Mesenchymal stem cell (in vitro differentiated cells and primary cell): ENCODE data around the gene KCNE1. TPM values are rescaled to one million over a fixed set of nuclear protein-coding genes. Genes with fewer than 3 reads are reported as not detected.
"Not testable (repeated sequence)": the region's sequence is repeated elsewhere in the genome, so short reads cannot be mapped to it uniquely, and the experiment has no call there.

Experiments
- DNase-seq: peaks from one replicate; pipeline ENCODE4 v3.0.0-alpha.2; 2013
- H2AFZ ChIP-seq: one replicate; pipeline ENCODE4 v1.6.1; 2013; ENCODE audit warnings: low read depth, mild to moderate bottlenecking, control low read depth, inconsistent platforms, low read length, moderate library complexity
- H2AK5ac ChIP-seq: 2 replicates; pipeline ENCODE4 v1.6.1; 2013; ENCODE audit warnings: low read length, moderate library complexity, mild to moderate bottlenecking, inconsistent platforms; ENCODE audit not compliant: severe bottlenecking
- H2BK120ac ChIP-seq: one replicate; pipeline ENCODE4 v1.6.1; 2013; ENCODE audit warnings: low read depth, mild to moderate bottlenecking, inconsistent platforms, low read length, moderate library complexity
- H2BK12ac ChIP-seq, 2 experiments: one replicate each; pipeline ENCODE4 v1.6.1; 2013; ENCODE audit warnings: inconsistent platforms in 2 of 2, low read length in 2 of 2, mild to moderate bottlenecking in 2 of 2, moderate library complexity in 2 of 2, control low read depth in 1 of 2
- H2BK15ac ChIP-seq: one replicate; pipeline ENCODE4 v1.6.1; 2013; ENCODE audit warnings: mild to moderate bottlenecking, low read depth, inconsistent platforms; ENCODE audit not compliant: poor library complexity, severe bottlenecking
- H2BK5ac ChIP-seq: 2 replicates; pipeline ENCODE4 v1.6.1; 2013; ENCODE audit warnings: low read depth, mild to moderate bottlenecking, low read length, control low read depth, inconsistent platforms; ENCODE audit not compliant: poor library complexity, severe bottlenecking
- H3K14ac ChIP-seq, 2 experiments: one replicate each; pipeline ENCODE4 v1.6.1; 2013; ENCODE audit warnings: inconsistent platforms in 2 of 2, low read length in 2 of 2, control low read depth in 1 of 2, mild to moderate bottlenecking in 1 of 2, moderate library complexity in 1 of 2
- H3K18ac ChIP-seq, 2 experiments: one replicate each; pipeline ENCODE4 v1.6.1; 2013; ENCODE audit warnings: inconsistent platforms in 2 of 2, low read length in 2 of 2, control low read depth in 1 of 2, low read depth in 1 of 2, mild to moderate bottlenecking in 1 of 2
- H3K23ac ChIP-seq, 2 experiments: one replicate each; pipeline ENCODE4 v1.6.1; 2013; ENCODE audit warnings: inconsistent platforms in 2 of 2, low read length in 2 of 2, mild to moderate bottlenecking in 2 of 2, moderate library complexity in 2 of 2, control low read depth in 1 of 2
- H3K27ac ChIP-seq: 2 replicates; pipeline ENCODE4 v1.5.1; 2013; ENCODE audit warnings: mild to moderate bottlenecking, moderate library complexity, low read length, control low read depth, inconsistent platforms; ENCODE audit not compliant: poor library complexity, severe bottlenecking
- H3K27me3 ChIP-seq, 2 experiments: 2 replicates each; pipeline versions ENCODE4 v1.6.1 to v1.7.0; 2013; ENCODE audit warnings: low read length in 2 of 2, mild to moderate bottlenecking in 2 of 2, moderate library complexity in 2 of 2, control low read depth in 1 of 2, inconsistent platforms in 1 of 2; ENCODE audit not compliant: control insufficient read depth in 1 of 2, insufficient read depth in 1 of 2
- H3K36me3 ChIP-seq, 2 experiments: 2 replicates each; pipeline versions ENCODE4 v1.6.1 to v1.7.0; 2013; ENCODE audit warnings: low read length in 2 of 2, control low read depth in 1 of 2, inconsistent platforms in 1 of 2, low read depth in 1 of 2, mild to moderate bottlenecking in 1 of 2; ENCODE audit not compliant: insufficient read depth in 2 of 2, control insufficient read depth in 1 of 2
- H3K4ac ChIP-seq, 2 experiments: one replicate each; pipeline ENCODE4 v1.6.1; 2013; ENCODE audit warnings: inconsistent platforms in 2 of 2, low read length in 2 of 2, mild to moderate bottlenecking in 2 of 2, moderate library complexity in 2 of 2, control low read depth in 1 of 2, low read depth in 1 of 2
- H3K4me1 ChIP-seq: 2 replicates; pipeline ENCODE4 v1.6.1; 2013; ENCODE audit warnings: low read depth, low read length, control low read depth; ENCODE audit not compliant: control insufficient read depth, insufficient read depth
- H3K4me2 ChIP-seq: 2 replicates; pipeline ENCODE4 v1.6.1; 2013; ENCODE audit warnings: low read length, mild to moderate bottlenecking, inconsistent platforms; ENCODE audit not compliant: poor library complexity, severe bottlenecking
- H3K4me3 ChIP-seq, 2 experiments: 2 replicates each; pipeline versions ENCODE4 v1.5.1 to v1.7.0; 2013; ENCODE audit warnings: low read length in 2 of 2, mild to moderate bottlenecking in 2 of 2, control low read depth in 1 of 2, low read depth in 1 of 2; ENCODE audit not compliant: insufficient read depth in 1 of 2
- H3K79me1 ChIP-seq: replicated peaks from 2 replicates; pipeline ENCODE4 v1.6.1; 2013; ENCODE audit warnings: mild to moderate bottlenecking, control low read depth, low read length, inconsistent platforms; ENCODE audit not compliant: poor library complexity, severe bottlenecking
- H3K9ac ChIP-seq: 2 replicates; pipeline ENCODE4 v1.7.0; 2013; ENCODE audit warnings: mild to moderate bottlenecking, low read length, moderate library complexity
- H3K9me3 ChIP-seq: 2 replicates; pipeline ENCODE4 v1.7.0; 2013; ENCODE audit warnings: mild to moderate bottlenecking, low read length; ENCODE audit not compliant: control insufficient read depth
- H4K8ac ChIP-seq: one replicate; pipeline ENCODE4 v1.6.1; 2013; ENCODE audit warnings: inconsistent platforms, mild to moderate bottlenecking, low read length, moderate library complexity
- H4K91ac ChIP-seq: one replicate; pipeline ENCODE4 v1.6.1; 2013; ENCODE audit warnings: mild to moderate bottlenecking, low read length, inconsistent platforms
- WGBS: methylation state at CpG from one replicate; pipeline ENCODE4 v1.1.7; 2013; ENCODE audit warnings: mixed read lengths; 5-methylcytosine and 5-hydroxymethylcytosine counted together
- small RNA-seq: library from polyadenylated mRNA; stranded (forward); fragments of <200 nt; extraction: miRNeasy Mini kit (QIAGEN cat#:217004); gene quantifications from one replicate; pipeline ENCODE3, GENCODE V24; 2013; ENCODE audit warnings: low read depth

KCNE1 gene

GRCh38 chr21:34405686-34406085 is 106.3 kb downstream of the KCNE1 start:
- H2AK5ac ChIP-seq, H4K91ac ChIP-seq, H3K4me1 ChIP-seq, H3K18ac ChIP-seq, H3K27ac ChIP-seq, H3K9me3 ChIP-seq, H2AFZ ChIP-seq, H3K27me3 ChIP-seq, H2BK120ac ChIP-seq, H4K8ac ChIP-seq, H3K23ac ChIP-seq, H3K14ac ChIP-seq, DNase-seq, H3K4ac ChIP-seq, H3K9ac ChIP-seq, H3K4me2 ChIP-seq, H3K36me3 ChIP-seq, H2BK5ac ChIP-seq, H2BK15ac ChIP-seq, H3K79me1 ChIP-seq, H2BK12ac ChIP-seq, H3K4me3 ChIP-seq: not testable (repeated sequence)
- no CpG with 5 or more reads among the region's 2 CpGs for WGBS

DNA sequence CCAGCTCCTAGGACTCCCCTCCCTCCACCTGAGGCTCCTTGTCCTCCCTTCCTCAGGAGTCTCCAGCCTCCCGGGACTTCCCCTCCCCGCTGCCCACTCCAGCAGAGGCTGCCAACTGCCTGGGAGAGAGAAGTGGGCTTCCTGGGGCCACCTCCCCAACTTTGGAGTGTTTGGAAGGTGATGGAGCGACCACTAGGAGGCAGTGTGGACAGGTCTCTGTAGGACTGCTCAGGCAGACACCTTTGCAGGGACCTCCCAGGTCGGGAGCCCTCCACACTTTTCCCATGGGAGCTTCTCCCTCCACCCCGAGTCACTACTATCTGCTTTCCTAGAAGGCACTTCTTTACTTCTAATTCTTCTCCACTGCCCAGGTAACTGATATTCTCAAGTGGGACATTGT is 107.3 kb downstream of the KCNE1 start:
- not testable (repeated sequence) for H3K36me3 ChIP-seq, H2BK120ac ChIP-seq, H2BK12ac ChIP-seq, H2AFZ ChIP-seq, H3K4me3 ChIP-seq, DNase-seq, H3K14ac ChIP-seq, H4K91ac ChIP-seq, H3K4me2 ChIP-seq, H3K9me3 ChIP-seq, H3K79me1 ChIP-seq, H3K18ac ChIP-seq, H2BK5ac ChIP-seq, H4K8ac ChIP-seq, H3K9ac ChIP-seq, H3K4ac ChIP-seq, H3K23ac ChIP-seq, H2BK15ac ChIP-seq, H3K4me1 ChIP-seq, H3K27ac ChIP-seq, H3K27me3 ChIP-seq, H2AK5ac ChIP-seq
- no CpG with 5 or more reads among the region's 5 CpGs for WGBS

DNA sequence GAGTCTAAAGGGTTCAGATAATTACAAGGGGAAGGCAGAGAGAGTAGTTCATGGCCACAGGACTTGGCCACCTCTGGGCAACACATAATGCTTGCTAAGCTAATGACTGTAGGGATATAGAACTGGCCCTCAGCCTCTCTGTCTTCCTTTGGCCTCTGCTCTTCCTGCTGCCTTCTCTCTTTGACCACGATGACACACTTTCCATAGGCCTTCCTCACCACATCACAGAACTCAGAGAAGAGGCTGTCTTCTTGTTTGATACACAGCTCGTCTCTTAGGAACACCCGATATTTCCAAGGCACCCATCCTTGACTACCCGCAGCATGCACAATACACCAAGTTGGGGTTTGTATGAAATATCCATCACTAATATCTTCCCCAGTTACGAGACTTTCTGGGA is 111.5 kb downstream of the KCNE1 start:
- H2AK5ac ChIP-seq, H3K4ac ChIP-seq, H3K9ac ChIP-seq, H3K4me3 ChIP-seq, H2BK15ac ChIP-seq, H2BK120ac ChIP-seq, H3K14ac ChIP-seq, H4K91ac ChIP-seq, H4K8ac ChIP-seq, H3K9me3 ChIP-seq, H3K36me3 ChIP-seq, H3K23ac ChIP-seq, H3K18ac ChIP-seq, H2BK12ac ChIP-seq, H3K27ac ChIP-seq, H2AFZ ChIP-seq, DNase-seq, H3K4me1 ChIP-seq, H3K27me3 ChIP-seq, H2BK5ac ChIP-seq, H3K4me2 ChIP-seq, H3K79me1 ChIP-seq: not testable (repeated sequence)
- WGBS: no CpG with 5 or more reads among the region's 5 CpGs

Small RNA genes lying within 50 kb of the gene (small RNA-seq; reads per million reads assigned to genes)
- gene RF00614: not detected
